ENCODE data around the gene ADARB2.

DNA sequence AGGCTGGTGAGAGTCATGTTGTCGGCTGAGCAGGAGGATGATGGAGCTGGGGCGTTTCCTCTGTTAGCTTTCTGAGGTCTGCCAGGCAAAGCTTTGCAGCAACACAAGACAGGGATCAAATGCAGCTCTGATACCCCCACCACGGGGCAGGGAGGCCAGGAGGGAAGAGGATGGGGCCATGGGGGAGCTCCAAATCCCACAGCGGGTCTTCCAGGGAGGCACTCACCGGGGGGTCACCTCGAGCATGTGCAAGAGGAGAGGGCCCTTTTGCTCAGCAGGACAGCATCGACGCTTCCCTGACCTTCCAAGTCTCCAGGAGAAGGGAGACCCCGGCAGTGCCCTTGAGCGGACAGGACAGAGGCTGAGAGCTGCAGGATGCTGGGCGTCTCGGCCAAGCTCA is 553.6 kb downstream of the ADARB2 start:
- TF ChIP-seq EZH2phosphoT487 (IDR thresholded peaks at IDR 0.05; ENCODE audit: insufficient read depth, low read depth): no peak
- no peak for TF ChIP-seq EZH2 (IDR thresholded peaks at IDR 0.05; ENCODE audit: insufficient read depth, poor library complexity, severe bottlenecking)
